IMR-90 (cell line): ENCODE data around the gene PAM16. TPM values are rescaled to one million over a fixed set of nuclear protein-coding genes. Genes with fewer than 3 reads are reported as not detected.

ENCODE experiments used
- ATAC-seq: fragments of 200-7000 bp; cut with Tn5 transposase; 2 replicates; pipeline ENCODE4 v1.9.1; 2020; ENCODE audit warnings: low read depth, mild to moderate bottlenecking, moderate library complexity
- BruUV-seq: library from RNA; stranded (reverse); fragments of 400-500 nt; replicated peaks from 2 replicates; lab custom pipeline; 2021; lab: Mats Ljungman, UMichigan
- CTCF ChIA-PET: fragments of 300-600 bp; formaldehyde crosslinking; extraction: SDS; loops from one replicate; lab custom pipeline; 2021; ENCODE audit warnings: antibody characterized with exemption; lab: Yijun Ruan, JAX
- POLR2A ChIA-PET: fragments of 300-600 bp; sonication (Branson Sonifier 250); formaldehyde crosslinking; loops from one replicate; lab custom pipeline; 2022; ENCODE audit warnings: antibody characterized with exemption; ENCODE audit not compliant: unreplicated experiment; lab: Charles Lee
- DNase-seq: peaks from one replicate; pipeline ENCODE4 v3.0.0; 2013
- H2AFZ ChIP-seq: replicated peaks from 2 replicates; pipeline ENCODE3; 2013; ENCODE audit warnings: low read length, mild to moderate bottlenecking; ENCODE audit not compliant: poor library complexity
- H2AK5ac ChIP-seq: 2 replicates; pipeline ENCODE4 v1.6.1; 2013; ENCODE audit warnings: low read depth, low read length, inconsistent platforms
- H2AK9ac ChIP-seq: replicated peaks from 2 replicates; pipeline ENCODE3; 2013; ENCODE audit warnings: mild to moderate bottlenecking, low read depth, low read length, moderate library complexity; ENCODE audit not compliant: poor library complexity
- H2BK120ac ChIP-seq: 2 replicates; pipeline ENCODE4 v1.6.1; 2013; ENCODE audit warnings: low read depth, low read length, inconsistent platforms
- H2BK15ac ChIP-seq: 3 replicates; pipeline ENCODE4 v1.6.1; 2013; ENCODE audit warnings: low read depth, low read length, inconsistent platforms
- H2BK20ac ChIP-seq: 2 replicates; pipeline ENCODE4 v1.6.1; 2013; ENCODE audit warnings: low read depth, mild to moderate bottlenecking, inconsistent platforms, low read length, moderate library complexity
- H2BK5ac ChIP-seq: 2 replicates; pipeline ENCODE4 v1.6.1; 2013; ENCODE audit warnings: mild to moderate bottlenecking, low read depth, low read length, inconsistent platforms; ENCODE audit not compliant: poor library complexity, severe bottlenecking
- H3K14ac ChIP-seq: replicated peaks from 2 replicates; pipeline ENCODE4 v1.6.1; 2013; ENCODE audit warnings: low read depth, low read length, inconsistent platforms
- H3K18ac ChIP-seq: 2 replicates; pipeline ENCODE4 v1.6.1; 2013; ENCODE audit warnings: low read depth, low read length, control low read depth
- H3K23ac ChIP-seq: 2 replicates; pipeline ENCODE4 v1.6.1; 2013; ENCODE audit warnings: low read depth, low read length, inconsistent platforms
- H3K27ac ChIP-seq: 2 replicates; pipeline ENCODE4 v1.5.1; 2013; ENCODE audit warnings: mild to moderate bottlenecking, control low read depth, low read length; ENCODE audit not compliant: insufficient read depth
- H3K27me3 ChIP-seq: 2 replicates; pipeline ENCODE4 v1.6.1; 2013; ENCODE audit warnings: low read length; ENCODE audit not compliant: control insufficient read depth, insufficient read depth
- H3K36me3 ChIP-seq: 2 replicates; pipeline ENCODE4 v1.6.1; 2013; ENCODE audit warnings: low read length, mixed read lengths; ENCODE audit not compliant: control insufficient read depth, insufficient read depth
- H3K4ac ChIP-seq: 2 replicates; pipeline ENCODE4 v1.6.1; 2013; ENCODE audit warnings: low read depth, low read length, inconsistent platforms
- H3K4me1 ChIP-seq: 2 replicates; pipeline ENCODE4 v1.6.1; 2013; ENCODE audit warnings: low read length, mixed read lengths; ENCODE audit not compliant: control insufficient read depth, insufficient read depth
- H3K4me2 ChIP-seq: 2 replicates; pipeline ENCODE4 v1.6.1; 2013; ENCODE audit warnings: low read depth, mild to moderate bottlenecking, control low read depth, low read length, moderate library complexity
- H3K4me3 ChIP-seq: 2 replicates; pipeline ENCODE4 v1.5.1; 2013; ENCODE audit warnings: low read depth, mild to moderate bottlenecking, control low read depth, low read length, moderate library complexity; ENCODE audit not compliant: insufficient read depth
- H3K56ac ChIP-seq: 2 replicates; pipeline ENCODE4 v1.6.1; 2013; ENCODE audit warnings: low read length, inconsistent platforms; ENCODE audit not compliant: insufficient read depth; ENCODE audit errors: extremely low read depth
- H3K79me1 ChIP-seq, 2 experiments: 2 replicates each; pipeline ENCODE4 v1.6.1; 2013; ENCODE audit warnings: low read length in 2 of 2, inconsistent platforms in 1 of 2, low read depth in 1 of 2
- H3K9ac ChIP-seq: 2 replicates; pipeline ENCODE4 v1.6.1; 2013; ENCODE audit warnings: low read depth, low read length, control low read depth
- H3K9me1 ChIP-seq: 2 replicates; pipeline ENCODE4 v1.6.1; 2013; ENCODE audit warnings: low read length, inconsistent platforms; ENCODE audit not compliant: insufficient read depth
- H3K9me3 ChIP-seq: 2 replicates; pipeline ENCODE4 v1.6.1; 2013; ENCODE audit warnings: low read length; ENCODE audit not compliant: control insufficient read depth, insufficient read depth
- H4K20me1 ChIP-seq: 2 replicates; pipeline ENCODE4 v1.6.1; 2013; ENCODE audit warnings: low read length, inconsistent platforms; ENCODE audit not compliant: insufficient read depth
- H4K5ac ChIP-seq: 2 replicates; pipeline ENCODE4 v1.6.1; 2013; ENCODE audit warnings: mild to moderate bottlenecking, low read depth, low read length, control low read depth
- H4K8ac ChIP-seq, 2 experiments: 2 replicates each; pipeline ENCODE4 v1.6.1; 2013; ENCODE audit warnings: low read depth in 2 of 2, low read length in 2 of 2, control low read depth in 1 of 2, inconsistent platforms in 1 of 2
- H4K91ac ChIP-seq: 2 replicates; pipeline ENCODE4 v1.6.1; 2013; ENCODE audit warnings: low read depth, low read length, inconsistent platforms; ENCODE audit not compliant: insufficient read depth
- BHLHE40 ChIP-seq: fragments of 150-350 bp; IDR thresholded peaks from 2 replicates; pipeline ENCODE4 v1.6.1; 2016; ENCODE audit warnings: mild to moderate bottlenecking, low read depth, low read length
- CEBPB ChIP-seq: IDR thresholded peaks from 2 replicates; pipeline ENCODE4 v1.6.1; 2012; ENCODE audit warnings: low read depth, low read length, improper control_type of control experiment
- CHD1 ChIP-seq: IDR thresholded peaks from 2 replicates; pipeline ENCODE4 v1.6.1; 2012; ENCODE audit warnings: low read depth, low read length, improper control_type of control experiment
- CTCF ChIP-seq: conservative IDR thresholded peaks from 2 replicates; pipeline ENCODE4 v1.5.1; 2012; ENCODE audit warnings: mild to moderate bottlenecking, low read depth, low read length, improper control_type of control experiment
- ELK1 ChIP-seq: fragments of 150-350 bp; IDR thresholded peaks from 2 replicates; pipeline ENCODE4 v1.6.1; 2016; ENCODE audit warnings: low read depth, mild to moderate bottlenecking, low read length, moderate library complexity, borderline replicate concordance
- FOS ChIP-seq: fragments of 150-350 bp; IDR thresholded peaks from 2 replicates; pipeline ENCODE4 v1.6.1; 2016; ENCODE audit warnings: low read depth, low read length
- MAFK ChIP-seq: IDR thresholded peaks from 2 replicates; pipeline ENCODE4 v1.6.1; 2012; ENCODE audit warnings: low read depth, low read length, improper control_type of control experiment
- MAZ ChIP-seq: IDR thresholded peaks from 2 replicates; pipeline ENCODE4 v1.6.1; 2012; ENCODE audit warnings: low read depth, mild to moderate bottlenecking, low read length, improper control_type of control experiment, moderate library complexity, borderline replicate concordance
- MXI1 ChIP-seq: IDR thresholded peaks from 2 replicates; pipeline ENCODE4 v1.6.1; 2012; ENCODE audit warnings: low read depth, mild to moderate bottlenecking, low read length, moderate library complexity, borderline replicate concordance
- NFE2L2 ChIP-seq: fragments of 150-350 bp; IDR thresholded peaks from 2 replicates; pipeline ENCODE4 v1.6.1; 2016; ENCODE audit warnings: low read depth, mild to moderate bottlenecking, low read length
- POLR2A ChIP-seq: IDR thresholded peaks from 2 replicates; pipeline ENCODE4 v1.6.1; 2012; ENCODE audit warnings: mild to moderate bottlenecking, low read depth, low read length
- RAD21 ChIP-seq: IDR thresholded peaks from 2 replicates; pipeline ENCODE4 v1.6.1; 2012; ENCODE audit warnings: low read length, improper control_type of control experiment
- RCOR1 ChIP-seq: IDR thresholded peaks from 2 replicates; pipeline ENCODE4 v1.6.1; 2012; ENCODE audit warnings: mild to moderate bottlenecking, low read length, improper control_type of control experiment; ENCODE audit not compliant: insufficient replicate concordance
- RFX5 ChIP-seq: IDR thresholded peaks from 2 replicates; pipeline ENCODE4 v1.8.0; 2012; ENCODE audit warnings: low read depth, mild to moderate bottlenecking, low read length, moderate library complexity
- SMC3 ChIP-seq: fragments of 150-350 bp; IDR thresholded peaks from 2 replicates; pipeline ENCODE4 v1.6.1; 2016; ENCODE audit warnings: low read depth, mild to moderate bottlenecking, antibody characterized with exemption, low read length, moderate library complexity
- USF2 ChIP-seq: fragments of 150-350 bp; IDR thresholded peaks from 2 replicates; pipeline ENCODE4 v1.6.1; 2017; ENCODE audit warnings: mild to moderate bottlenecking, antibody characterized with exemption, low read length, low read depth
- WGBS, 2 experiments: methylation state at CpG; one replicate each; pipeline versions ENCODE4 v1.1.5 to v1.1.7; 2013; ENCODE audit warnings: missing lambda C conversion rate in 2 of 2; ENCODE audit not compliant: insufficient read length in 1 of 2; ENCODE audit errors: extremely low coverage in 2 of 2; 5-methylcytosine and 5-hydroxymethylcytosine counted together
- dilution Hi-C: fragments of 300-500 bp; cut with HindIII; formaldehyde crosslinking; loops from one replicate; pipeline ENCODE4 v1.14.3; 2018; ENCODE audit warnings: low sequenced_read_pairs; ENCODE audit not compliant: unreplicated experiment
- in situ Hi-C: fragments of 300-500 bp; cut with MboI; formaldehyde crosslinking; loops from 3 replicates; pipeline ENCODE4 v1.14.3; 2019; ENCODE audit warnings: low sequenced_read_pairs, inconsistent platforms, mixed read lengths
- intact Hi-C: fragments of 100-400 bp; cut with micrococcal nuclease; formaldehyde crosslinking; loops from 2 replicates; pipeline ENCODE4 v1.10.0; 2022
- polyA plus RNA-seq, 3 experiments: library from polyadenylated mRNA; depleted of rRNA; stranded (reverse); fragments of >200 nt; gene quantifications; 2 replicates each; pipeline ENCODE4 v1.2.3, GENCODE V29; 2012; ENCODE audit warnings: low replicate concordance in 1 of 3
- total RNA-seq: library from RNA; depleted of rRNA; stranded (reverse); fragments of >200 nt; gene quantifications from 2 replicates; pipeline ENCODE4 v1.2.3, GENCODE V29; 2012

PAM16 gene
- total and polyA plus RNA-seq, 2 of the 4 experiments (the other 2 are of a cell fraction), result 17.9 to 48.4 TPM

GRCh38 chr16:4337540-4338088 lies 13.5 kb downstream of the PAM16 start:
- Histone ChIP-seq H3K4me3 (no peak overlapping the region), H2BK20ac (no peak overlapping the region), H4K91ac (no peak overlapping the region), H2BK5ac (no peak overlapping the region), H3K14ac (no peak overlapping the region), H4K8ac (no peak overlapping the region), H3K36me3 (peaks cover 44% of the 10 kb centered on the region), H2AFZ (no peak overlapping the region), H2AK5ac (no peak overlapping the region), H3K9me1 (no peaks in the 10 kb centered on the region), H3K4ac (no peak overlapping the region), H3K27ac (no peak overlapping the region), H2BK120ac (no peak overlapping the region), H3K27me3 (no peaks in the 10 kb centered on the region), H3K4me1 (peaks cover 7% of the 10 kb centered on the region; the same call in 1 of the 2 replicates), H3K18ac (no peak overlapping the region), H2BK15ac (no peak overlapping the region), H3K23ac (no peak overlapping the region), H2AK9ac (no peak overlapping the region), H3K56ac (no peak overlapping the region), H4K5ac (no peak overlapping the region), H3K9me3 (no peaks in the 10 kb centered on the region), H3K79me1 (peaks cover 17 to 58% of the 10 kb centered on the region in 2 experiments), H4K20me1 (peaks cover 47% of the 10 kb centered on the region), H3K4me2 (no peak overlapping the region), H3K9ac (no peak overlapping the region)
- POLR2A ChIA-PET, result no interaction called here
- in situ Hi-C loops (loop anchor here (10.0 kb wide), 1 partner anchor 353 kb away; no protein-coding TSS in a partner anchor), dilution Hi-C loops (no loop called here), intact Hi-C loops (no loop called here)
- no peak for DNase-seq
- TF ChIP-seq CTCF, result no peak
- TF ChIP-seq ELK1, result no peak
- no peak for TF ChIP-seq BHLHE40
- TF ChIP-seq CEBPB, result no peak
- no peak for TF ChIP-seq RCOR1
- no peak for TF ChIP-seq RFX5
- TF ChIP-seq RAD21, result no peak
- TF ChIP-seq SMC3, result no peak
- no peak for TF ChIP-seq MXI1
- TF ChIP-seq USF2, result no peak
- TF ChIP-seq MAZ, result no peak
- TF ChIP-seq FOS, result no peak
- no peak for TF ChIP-seq POLR2A
- no peak for TF ChIP-seq MAFK
- TF ChIP-seq NFE2L2, result no peak
- no peak for TF ChIP-seq CHD1
- BruUV-seq, result TSS peak; percentile 37
- no peak for ATAC-seq
- CTCF ChIA-PET, result no interaction called here
- WGBS, 2 experiments, result 88% methylated on average over 7 of the region's 12 CpGs; no CpG with 5 or more reads in 1 of the 2 experiments
